Neural progenitor cell (in vitro differentiated cells): ENCODE results near the gene IDI2. TPM values are rescaled to one million over a fixed set of nuclear protein-coding genes. Genes with fewer than 3 reads are reported as not detected.
"Not testable (repeated sequence)": the region's sequence is repeated elsewhere in the genome, so short reads cannot be mapped to it uniquely, and the experiment has no call there.

Source experiments
- DNase-seq: peaks from one replicate; pipeline ENCODE4 v3.0.0-alpha.2; 2016; ENCODE audit warnings: low spot score
- H2AFZ ChIP-seq: fragments of 200-600 bp; sonication (generic); replicated peaks from 2 replicates; pipeline ENCODE4 v1.6.1; 2016; ENCODE audit warnings: antibody characterized with exemption
- H3F3A ChIP-seq: fragments of 200-600 bp; sonication (generic); 2 replicates; pipeline ENCODE4 v1.6.1; 2016; ENCODE audit warnings: antibody characterized with exemption, low read depth
- H3K27ac ChIP-seq: fragments of 200-600 bp; sonication (generic); 2 replicates; pipeline ENCODE4 v1.5.1; 2016; ENCODE audit warnings: mild to moderate bottlenecking
- H3K27me3 ChIP-seq: fragments of 200-600 bp; sonication (generic); 2 replicates; pipeline ENCODE4 v1.6.1; 2016; ENCODE audit warnings: mild to moderate bottlenecking, moderate library complexity
- H3K36me3 ChIP-seq: fragments of 200-600 bp; sonication (generic); 2 replicates; pipeline ENCODE4 v1.5.1; 2016
- H3K4me1 ChIP-seq: fragments of 200-600 bp; sonication (generic); 2 replicates; pipeline ENCODE4 v1.6.1; 2016; ENCODE audit warnings: mixed run types
- H3K4me2 ChIP-seq: fragments of 200-600 bp; sonication (generic); 2 replicates; pipeline ENCODE4 v1.6.1; 2016
- H3K4me3 ChIP-seq: fragments of 200-600 bp; sonication (generic); 2 replicates; pipeline ENCODE4 v1.5.1; 2016
- H3K79me2 ChIP-seq: fragments of 200-600 bp; sonication (generic); 2 replicates; pipeline ENCODE4 v1.6.1; 2016; ENCODE audit warnings: low read depth
- H3K9ac ChIP-seq: fragments of 200-600 bp; sonication (generic); 2 replicates; pipeline ENCODE4 v1.6.1; 2016
- H3K9me3 ChIP-seq: fragments of 200-600 bp; sonication (generic); 2 replicates; pipeline ENCODE4 v1.5.1; 2016; ENCODE audit warnings: low read depth
- H4K20me1 ChIP-seq: fragments of 200-600 bp; sonication (generic); 2 replicates; pipeline ENCODE4 v1.6.1; 2016; ENCODE audit warnings: low read depth
- H3K27ac Mint-ChIP-seq: 3 replicates; pipeline ENCODE4 v1.8.0; 2021; ENCODE audit warnings: mixed read lengths
- H3K27me3 Mint-ChIP-seq: 2 replicates; pipeline ENCODE4 v1.8.0; 2022; ENCODE audit warnings: low read depth, mild to moderate bottlenecking, inconsistent platforms, moderate library complexity, mixed read lengths; ENCODE audit not compliant: insufficient read depth
- H3K36me3 Mint-ChIP-seq: 3 replicates; pipeline ENCODE4 v1.8.0; 2021; ENCODE audit warnings: mixed read lengths
- H3K4me1 Mint-ChIP-seq: 3 replicates; pipeline ENCODE4 v1.8.0; 2021; ENCODE audit warnings: mixed read lengths
- H3K4me3 Mint-ChIP-seq: 3 replicates; pipeline ENCODE4 v1.8.0; 2021; ENCODE audit warnings: mild to moderate bottlenecking, moderate library complexity, mixed read lengths
- H3K9me3 Mint-ChIP-seq: 3 replicates; pipeline ENCODE4 v1.8.0; 2020; ENCODE audit warnings: mixed read lengths
- EZH2 ChIP-seq: fragments of 200-600 bp; sonication (generic); IDR thresholded peaks from 2 replicates; pipeline ENCODE4 v1.6.1; 2017; ENCODE audit warnings: antibody characterized with exemption, mild to moderate bottlenecking, moderate library complexity
- EZH2phosphoT487 ChIP-seq: fragments of 200-600 bp; sonication (generic); IDR thresholded peaks from 2 replicates; pipeline ENCODE4 v1.6.1; 2017; ENCODE audit warnings: antibody characterized with exemption
- total RNA-seq: library from RNA; depleted of rRNA; stranded (reverse); fragments of >200 nt; gene quantifications from 2 replicates; pipeline ENCODE4 v1.2.3, GENCODE V29; 2015; ENCODE audit warnings: low replicate concordance
- TF ChIP-seq, protein P1 (sequence below): fragments of 200-600 bp; sonication (generic); IDR thresholded peaks from 2 replicates; pipeline ENCODE4 v1.5.1; 2017; ENCODE audit warnings: antibody characterized with exemption, mild to moderate bottlenecking

The IDI2 gene
- total RNA-seq, 1 donor from 2014 or later = not detected

- Histone ChIP-seq H2AFZ (no peak overlapping the region), H3K4me3 (no peak overlapping the region), H3K4me2 (no peak overlapping the region), H3K27ac (no peak overlapping the region), H3K4me1 (no peaks in the 10 kb centered on the region), H3F3A (peaks cover 3% of the 10 kb centered on the region), H3K79me2 (no peaks in the 10 kb centered on the region), H4K20me1 (no peaks in the 10 kb centered on the region), H3K9ac (no peak overlapping the region), H3K27me3 (no peaks in the 10 kb centered on the region), H3K36me3 (no peaks in the 10 kb centered on the region), H3K9me3 (no peaks in the 10 kb centered on the region)
- no peak overlapping the region for H3K27ac Mint-ChIP-seq
- no peak for TF ChIP-seq EZH2
- TF ChIP-seq, protein P1, sequence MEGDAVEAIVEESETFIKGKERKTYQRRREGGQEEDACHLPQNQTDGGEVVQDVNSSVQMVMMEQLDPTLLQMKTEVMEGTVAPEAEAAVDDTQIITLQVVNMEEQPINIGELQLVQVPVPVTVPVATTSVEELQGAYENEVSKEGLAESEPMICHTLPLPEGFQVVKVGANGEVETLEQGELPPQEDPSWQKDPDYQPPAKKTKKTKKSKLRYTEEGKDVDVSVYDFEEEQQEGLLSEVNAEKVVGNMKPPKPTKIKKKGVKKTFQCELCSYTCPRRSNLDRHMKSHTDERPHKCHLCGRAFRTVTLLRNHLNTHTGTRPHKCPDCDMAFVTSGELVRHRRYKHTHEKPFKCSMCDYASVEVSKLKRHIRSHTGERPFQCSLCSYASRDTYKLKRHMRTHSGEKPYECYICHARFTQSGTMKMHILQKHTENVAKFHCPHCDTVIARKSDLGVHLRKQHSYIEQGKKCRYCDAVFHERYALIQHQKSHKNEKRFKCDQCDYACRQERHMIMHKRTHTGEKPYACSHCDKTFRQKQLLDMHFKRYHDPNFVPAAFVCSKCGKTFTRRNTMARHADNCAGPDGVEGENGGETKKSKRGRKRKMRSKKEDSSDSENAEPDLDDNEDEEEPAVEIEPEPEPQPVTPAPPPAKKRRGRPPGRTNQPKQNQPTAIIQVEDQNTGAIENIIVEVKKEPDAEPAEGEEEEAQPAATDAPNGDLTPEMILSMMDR = no peak
- TF ChIP-seq EZH2phosphoT487 = no peak
- no peak overlapping the region for H3K4me3 Mint-ChIP-seq
- H3K27me3 Mint-ChIP-seq = peaks cover 2% of the 10 kb centered on the region
- no peaks in the 10 kb centered on the region for H3K4me1 Mint-ChIP-seq
- no peak for DNase-seq
- no peaks in the 10 kb centered on the region for H3K9me3 Mint-ChIP-seq
- peaks cover 2% of the 10 kb centered on the region for H3K36me3 Mint-ChIP-seq
Observed at GRCh38 chr10:1070919-1071318, 45.3 kb upstream of the IDI2 start.

DNA sequence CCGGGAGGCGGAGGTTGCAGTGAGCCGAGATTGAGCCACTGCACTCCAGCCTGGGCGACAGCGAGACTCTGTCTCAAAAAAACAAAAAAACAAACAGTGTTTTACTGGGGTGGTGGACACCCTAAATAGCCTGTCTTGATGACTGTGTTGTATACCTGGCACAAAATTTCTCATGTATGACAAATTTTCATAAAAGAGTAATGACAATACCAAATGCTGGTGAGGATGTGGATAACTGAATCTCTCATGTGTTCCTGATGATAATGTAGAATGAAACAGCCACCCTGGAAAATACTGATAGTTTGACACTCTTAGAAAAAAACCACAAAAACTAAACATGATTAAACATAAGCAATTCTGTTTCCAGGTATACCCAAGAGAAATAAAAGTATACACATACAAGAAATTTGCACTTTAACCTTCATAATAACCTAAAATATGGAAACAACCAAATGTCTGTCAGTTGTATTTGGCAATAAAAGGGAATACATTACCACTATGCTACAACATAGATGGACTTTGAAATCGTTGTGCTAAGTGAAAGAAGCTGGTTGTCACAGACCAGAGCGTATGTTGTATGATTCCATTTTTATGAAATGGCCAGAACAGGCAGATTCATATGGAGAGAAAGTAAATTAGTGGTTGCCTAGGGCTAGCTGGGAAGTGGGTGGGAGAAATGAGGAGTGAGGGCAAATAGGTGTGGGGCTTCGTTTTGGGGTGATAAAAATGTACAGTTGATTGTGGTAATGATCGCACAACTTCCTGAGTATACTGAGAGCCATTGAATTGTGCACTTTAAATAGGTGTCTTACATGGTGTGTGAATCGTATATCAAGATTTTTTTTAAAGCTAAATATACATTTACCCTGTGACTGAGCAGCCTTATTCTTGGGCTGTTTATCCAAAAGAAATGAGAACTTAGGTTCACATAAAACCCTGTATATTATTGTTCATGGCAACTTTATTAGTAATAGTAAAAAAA is 43.0 kb upstream of the IDI2 start:
- Histone ChIP-seq H3K9ac (no peak overlapping the region), H4K20me1 (peaks cover 4% of the 10 kb centered on the region), H3K4me2 (no peak overlapping the region), H3K27ac (no peak overlapping the region), H3K9me3 (no peaks in the 10 kb centered on the region), H3K4me3 (no peak overlapping the region), H3K79me2 (no peaks in the 10 kb centered on the region), H3K4me1 (no peaks in the 10 kb centered on the region), H3K36me3 (no peaks in the 10 kb centered on the region), H3K27me3 (no peaks in the 10 kb centered on the region), H3F3A (peaks cover 3% of the 10 kb centered on the region), H2AFZ (no peak overlapping the region)
- TF ChIP-seq EZH2 (no peak), EZH2phosphoT487 (no peak)
- TF ChIP-seq, protein P1 = no peak
- no peak overlapping the region for H3K27ac Mint-ChIP-seq
- peaks cover 6% of the 10 kb centered on the region for H3K36me3 Mint-ChIP-seq
- H3K9me3 Mint-ChIP-seq = no peaks in the 10 kb centered on the region
- no peak overlapping the region for H3K4me3 Mint-ChIP-seq
- H3K27me3 Mint-ChIP-seq = peaks cover 2% of the 10 kb centered on the region
- peaks cover 7% of the 10 kb centered on the region for H3K4me1 Mint-ChIP-seq
- no peak for DNase-seq

GRCh38 chr10:1066734-1067133 is 41.1 kb upstream of the IDI2 start:
- not testable (repeated sequence) for H3K27ac Mint-ChIP-seq, H3K4me3 ChIP-seq, H3K79me2 ChIP-seq, H3K27me3 ChIP-seq, H3K36me3 Mint-ChIP-seq, H3K4me1 ChIP-seq, H2AFZ ChIP-seq, H3K4me3 Mint-ChIP-seq, H3K9me3 Mint-ChIP-seq, H3K27ac ChIP-seq, H4K20me1 ChIP-seq, DNase-seq, H3K4me2 ChIP-seq, H3K9ac ChIP-seq, H3F3A ChIP-seq, H3K9me3 ChIP-seq, H3K27me3 Mint-ChIP-seq, H3K4me1 Mint-ChIP-seq, H3K36me3 ChIP-seq

DNA sequence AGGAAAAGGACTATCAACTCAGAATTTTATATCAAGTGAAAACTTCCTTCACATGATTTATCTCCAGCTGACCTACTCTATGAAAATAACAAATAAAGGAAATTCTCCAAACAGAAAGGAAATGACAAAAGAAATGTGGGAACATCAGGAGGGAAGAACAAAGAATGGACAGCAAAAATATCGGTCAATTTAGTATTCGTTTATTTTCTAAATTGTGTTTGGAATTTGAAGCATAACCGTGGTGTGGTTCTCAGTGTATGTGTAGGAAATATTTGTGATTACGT is 39.2 kb upstream of the IDI2 start:
- Histone ChIP-seq H3F3A (no peaks in the 10 kb centered on the region), H3K9ac (no peak overlapping the region), H3K27me3 (no peaks in the 10 kb centered on the region), H4K20me1 (peaks cover 6% of the 10 kb centered on the region), H3K79me2 (peaks cover 27% of the 10 kb centered on the region), H3K4me1 (no peaks in the 10 kb centered on the region), H2AFZ (no peak overlapping the region), H3K36me3 (no peaks in the 10 kb centered on the region), H3K9me3 (no peaks in the 10 kb centered on the region), H3K4me2 (no peak overlapping the region), H3K4me3 (no peak overlapping the region), H3K27ac (no peak overlapping the region)
- H3K9me3 Mint-ChIP-seq = no peaks in the 10 kb centered on the region
- no peak overlapping the region for H3K27ac Mint-ChIP-seq
- TF ChIP-seq EZH2phosphoT487 (no peak), EZH2 (no peak)
- TF ChIP-seq, protein P1 = no peak
- H3K4me1 Mint-ChIP-seq = peaks cover 8% of the 10 kb centered on the region
- DNase-seq = no peak
- H3K4me3 Mint-ChIP-seq = no peak overlapping the region
- H3K27me3 Mint-ChIP-seq = peaks cover 2% of the 10 kb centered on the region
- H3K36me3 Mint-ChIP-seq = peaks cover 6% of the 10 kb centered on the region
